ENCODE data around the gene RAB4B. TPM values are rescaled to one million over a fixed set of nuclear protein-coding genes. Genes with fewer than 3 reads are reported as not detected.
A peak's percentile ranks its signal among the peaks of the same experiment; 100 is the strongest.
"Not testable (repeated sequence)": the region's sequence is repeated elsewhere in the genome, so short reads cannot be mapped to it uniquely, and the experiment has no call there.

Gene RAB4B
- 10 to 100 TPM; 52.8 to 54.7 TPM for total RNA-seq

GRCh38 chr19:40777937-40778705 lies at the start of gene RAB4B:
RAB4B (plus strand) TSS chr19:40778247; CDS start chr19:40778376, 129 bp downstream.
- ChIA-PET CTCF (interaction anchor here (1.0 to 3.3 kb wide), 11 partner anchors 9 to 144 kb away, joined by 4 to 25 read pairs (median 4); partner anchors contain the start of gene EGLN2), POLR2A (interaction anchor here (0.5 to 2.6 kb wide), 8 partner anchors 9 to 68 kb away, joined by 3 to 10 read pairs (median 4); partner anchors contain the start of genes ACTMAP, COQ8B, EGLN2 and ITPKC)
- peaks cover 39% of the 10 kb centered on the region for H3K4me1 Mint-ChIP-seq
- DNase-seq: peak; percentile 100
- H3K27ac Mint-ChIP-seq: peak within 1 kb of the TSS; percentile 99
- H3K9me3 Mint-ChIP-seq: no peaks in the 10 kb centered on the region
- peaks cover 27% of the 10 kb centered on the region for H3K36me3 Mint-ChIP-seq (ENCODE audit: low read depth)
- peak within 1 kb of the TSS; percentile 89 for H3K4me3 Mint-ChIP-seq
- no peaks in the 10 kb centered on the region for H3K27me3 Mint-ChIP-seq

- POLR2A ChIA-PET, H3K9me3 Mint-ChIP-seq, H3K4me1 Mint-ChIP-seq, H3K27ac Mint-ChIP-seq, H3K27me3 Mint-ChIP-seq, DNase-seq, H3K4me3 Mint-ChIP-seq: not testable (repeated sequence)
- CTCF ChIA-PET: interaction anchor here (0.5 to 1.5 kb wide), 4 partner anchors 13 to 398 kb away, joined by 3 read pairs; partner anchors contain the start of genes COQ8B and ITPKC
- H3K36me3 Mint-ChIP-seq (ENCODE audit: low read depth): peaks cover 38% of the 10 kb centered on the region
Observed at GRCh38 chr19:40730065-40730464, 48.0 kb upstream of the RAB4B start.

- CTCF ChIA-PET, POLR2A ChIA-PET, H3K4me3 Mint-ChIP-seq, DNase-seq, H3K27me3 Mint-ChIP-seq, H3K4me1 Mint-ChIP-seq, H3K27ac Mint-ChIP-seq, H3K9me3 Mint-ChIP-seq: not testable (repeated sequence)
- H3K36me3 Mint-ChIP-seq (ENCODE audit: low read depth): peaks cover 33% of the 10 kb centered on the region
Observed at GRCh38 chr19:40732304-40732703, 45.7 kb upstream of the RAB4B start.

GRCh38 chr19:40733149-40733548 lies 44.9 kb upstream of the RAB4B start:
- no peak for DNase-seq
- POLR2A ChIA-PET: no interaction called here
- peaks cover 36% of the 10 kb centered on the region for H3K36me3 Mint-ChIP-seq (ENCODE audit: low read depth)

GRCh38 chr19:40735013-40735771 lies 42.9 kb upstream of the RAB4B start:
- Mint-ChIP-seq H3K27me3 (no peaks in the 10 kb centered on the region), H3K9me3 (no peaks in the 10 kb centered on the region), H3K27ac (no peak overlapping the region), H3K4me1 (peaks cover 5% of the 10 kb centered on the region), H3K36me3 (ENCODE audit: low read depth) (peaks cover 32% of the 10 kb centered on the region), H3K4me3 (no peak overlapping the region)
- no peak for DNase-seq
- POLR2A ChIA-PET: no interaction called here
- CTCF ChIA-PET: interaction anchor here (1.8 kb wide), 1 partner anchor 8 kb away, joined by 10 read pairs; no protein-coding TSS in a partner anchor

More at GRCh38 chr19:40733149-40733548, 44.9 kb upstream of the RAB4B start:
- Mint-ChIP-seq H3K4me3 (no peak overlapping the region), H3K9me3 (no peaks in the 10 kb centered on the region), H3K27ac (peak overlapping the region; percentile 13), H3K27me3 (no peaks in the 10 kb centered on the region), H3K4me1 (no peaks in the 10 kb centered on the region)
- CTCF ChIA-PET: interaction anchor here (1.8 kb wide), 1 partner anchor 10 kb away, joined by 10 read pairs; no protein-coding TSS in a partner anchor

GRCh38 chr19:40736661-40737060 lies 41.4 kb upstream of the RAB4B start:
- Mint-ChIP-seq H3K4me1 (peaks cover 5% of the 10 kb centered on the region), H3K27me3 (no peaks in the 10 kb centered on the region), H3K36me3 (ENCODE audit: low read depth) (peaks cover 22% of the 10 kb centered on the region), H3K9me3 (no peaks in the 10 kb centered on the region), H3K27ac (no peak overlapping the region), H3K4me3 (no peak overlapping the region)
- ChIA-PET POLR2A (no interaction called here), CTCF (interaction anchor here (0.6 to 1.1 kb wide), 2 partner anchors 11 to 14 kb away, joined by 3 to 4 read pairs; partner anchors contain the start of gene ACTMAP)
- no peak for DNase-seq

GRCh38 chr19:40737102-40737644 lies 40.9 kb upstream of the RAB4B start:
- POLR2A ChIA-PET: no interaction called here
- H3K4me1 Mint-ChIP-seq: peaks cover 5% of the 10 kb centered on the region
- H3K27ac Mint-ChIP-seq: no peak overlapping the region
- DNase-seq: no peak
- H3K9me3 Mint-ChIP-seq: no peaks in the 10 kb centered on the region
- CTCF ChIA-PET: interaction anchor here (1.6 kb wide), 1 partner anchor 40 kb away, joined by 4 read pairs; the partner anchor contains the start of gene RAB4B
- no peaks in the 10 kb centered on the region for H3K27me3 Mint-ChIP-seq
- peaks cover 22% of the 10 kb centered on the region for H3K36me3 Mint-ChIP-seq (ENCODE audit: low read depth)
- no peak overlapping the region for H3K4me3 Mint-ChIP-seq

- Mint-ChIP-seq H3K27ac (no peak overlapping the region), H3K4me3 (no peak overlapping the region), H3K4me1 (peaks cover 5% of the 10 kb centered on the region), H3K9me3 (no peaks in the 10 kb centered on the region), H3K27me3 (no peaks in the 10 kb centered on the region), H3K36me3 (ENCODE audit: low read depth) (peaks cover 14% of the 10 kb centered on the region)
- ChIA-PET POLR2A (interaction anchor here (0.6 kb wide), 1 partner anchor 59 kb away, joined by 4 read pairs; no protein-coding TSS in a partner anchor), CTCF (interaction anchor here (1.0 kb wide), 1 partner anchor 15 kb away, joined by 3 read pairs; no protein-coding TSS in a partner anchor)
- DNase-seq: no peak
Observed at GRCh38 chr19:40739030-40739839, 38.8 kb upstream of the RAB4B start.

- POLR2A ChIA-PET: interaction anchor here (0.6 kb wide), 1 partner anchor 58 kb away, joined by 4 read pairs; no protein-coding TSS in a partner anchor
- DNase-seq: no peak
- CTCF ChIA-PET: interaction anchor here (1.0 kb wide), 1 partner anchor 14 kb away, joined by 3 read pairs; no protein-coding TSS in a partner anchor
- Mint-ChIP-seq H3K4me1 (peaks cover 5% of the 10 kb centered on the region), H3K27ac (no peak overlapping the region), H3K9me3 (no peaks in the 10 kb centered on the region), H3K4me3 (no peak overlapping the region), H3K27me3 (no peaks in the 10 kb centered on the region), H3K36me3 (ENCODE audit: low read depth) (peaks cover 14% of the 10 kb centered on the region)
Observed at GRCh38 chr19:40739871-40740703, 38.0 kb upstream of the RAB4B start.

- Mint-ChIP-seq H3K36me3 (ENCODE audit: low read depth) (peaks cover 10% of the 10 kb centered on the region), H3K9me3 (no peaks in the 10 kb centered on the region), H3K4me3 (no peak overlapping the region), H3K27me3 (no peaks in the 10 kb centered on the region), H3K27ac (no peak overlapping the region), H3K4me1 (peaks cover 5% of the 10 kb centered on the region)
- CTCF ChIA-PET: interaction anchor here (0.6 kb wide), 1 partner anchor 52 kb away, joined by 4 read pairs; no protein-coding TSS in a partner anchor
- no peak for DNase-seq
- POLR2A ChIA-PET: no interaction called here
Observed at GRCh38 chr19:40740747-40741146, 37.3 kb upstream of the RAB4B start.
